ENCODE measurements around the gene LAMA2.

Gene LAMA2

GRCh38 chr6:129469070-129469662 lies 586.2 kb downstream of the LAMA2 start:
- no peak for TF ChIP-seq CTCF (IDR thresholded peaks at IDR 0.05; ENCODE audit: low read depth, low read length)
- H3K4me3 ChIP-seq (ENCODE audit: low read depth, low read length) = no peak overlapping the region
- in situ Hi-C loops (cut with HindIII; ENCODE audit: low sequenced_read_pairs) = no loop called here
- no peak for DNase-seq (ENCODE audit: low read depth, low spot score)

DNA sequence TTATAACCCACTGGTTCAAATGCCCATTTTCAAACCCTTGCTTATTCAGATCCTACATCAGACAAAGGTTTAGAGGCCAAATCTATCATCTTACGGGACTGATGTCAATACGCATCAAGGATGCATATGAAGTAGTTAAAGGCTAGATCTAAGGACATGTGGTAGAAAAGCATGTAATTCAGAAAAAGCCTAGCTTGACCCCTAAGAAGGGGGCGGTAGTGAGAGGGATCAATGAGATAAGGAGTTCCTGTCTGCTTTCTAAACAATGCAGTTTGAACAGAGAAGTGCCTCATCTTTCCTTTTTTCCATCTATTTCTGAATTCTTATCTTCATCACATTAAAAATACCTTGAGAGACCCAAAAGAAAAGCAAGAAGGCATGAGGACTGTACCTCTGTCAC lies 589.3 kb downstream of the LAMA2 start:
- DNase-seq (ENCODE audit: low read depth, low spot score) = no peak
- H3K4me3 ChIP-seq (ENCODE audit: low read depth, low read length) = no peak overlapping the region
- no peak for TF ChIP-seq CTCF (IDR thresholded peaks at IDR 0.05; ENCODE audit: low read depth, low read length)
- in situ Hi-C loops (cut with HindIII; ENCODE audit: low sequenced_read_pairs) = no loop called here

GRCh38 chr6:129473546-129473945 lies 590.6 kb downstream of the LAMA2 start:
- no peak for DNase-seq (ENCODE audit: low read depth, low spot score)
- TF ChIP-seq CTCF (IDR thresholded peaks at IDR 0.05; ENCODE audit: low read depth, low read length) = no peak
- in situ Hi-C loops (cut with HindIII; ENCODE audit: low sequenced_read_pairs) = no loop called here
- no peak overlapping the region for H3K4me3 ChIP-seq (ENCODE audit: low read depth, low read length)

DNA sequence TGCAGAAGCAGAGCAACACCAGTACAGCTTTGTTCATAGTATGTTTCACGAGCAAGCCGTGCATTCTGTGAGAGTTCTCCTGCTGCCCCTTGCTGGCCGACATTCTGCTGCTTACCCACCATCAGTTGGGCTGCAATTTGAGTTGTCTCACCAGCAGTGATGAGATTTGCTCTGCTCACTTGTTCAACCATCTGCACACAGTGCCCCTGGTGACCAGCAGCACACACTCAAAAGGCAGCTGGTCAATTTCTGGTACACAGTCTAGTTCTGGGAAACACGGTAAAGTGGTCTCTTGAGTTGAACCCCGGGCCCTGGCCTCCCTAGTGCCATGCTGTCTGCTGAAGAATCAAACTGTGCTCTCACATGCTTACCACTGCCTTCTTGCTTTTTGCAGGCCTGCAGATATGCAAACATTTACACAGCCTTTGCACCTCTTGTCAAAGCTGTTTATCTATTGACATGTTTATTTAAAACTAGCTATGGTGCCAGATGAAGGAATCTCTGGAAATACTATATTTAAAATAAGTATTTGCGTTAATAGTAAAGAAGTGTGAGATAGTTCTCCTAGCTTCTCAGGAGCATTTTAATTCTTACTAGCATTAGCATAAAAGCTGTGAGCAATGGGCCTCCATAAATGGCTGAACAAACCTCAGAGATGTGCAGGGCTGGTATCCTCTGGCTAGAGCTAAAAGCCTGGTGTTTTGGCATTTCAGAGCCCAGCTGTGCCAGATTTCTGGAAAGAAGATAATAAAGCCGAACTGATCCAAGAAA lies 592.7 kb downstream of the LAMA2 start:
- no peak for TF ChIP-seq CTCF (IDR thresholded peaks at IDR 0.05; ENCODE audit: low read depth, low read length)
- no peak overlapping the region for H3K4me3 ChIP-seq (ENCODE audit: low read depth, low read length)
- in situ Hi-C loops (cut with HindIII; ENCODE audit: low sequenced_read_pairs) = no loop called here
- no peak for DNase-seq (ENCODE audit: low read depth, low spot score)

GRCh38 chr6:129476248-129476564 lies 593.3 kb downstream of the LAMA2 start:
- TF ChIP-seq CTCF (IDR thresholded peaks at IDR 0.05; ENCODE audit: low read depth, low read length) = no peak
- DNase-seq (ENCODE audit: low read depth, low spot score) = no peak
- no peak overlapping the region for H3K4me3 ChIP-seq (ENCODE audit: low read depth, low read length)
- in situ Hi-C loops (cut with HindIII; ENCODE audit: low sequenced_read_pairs) = no loop called here

DNA sequence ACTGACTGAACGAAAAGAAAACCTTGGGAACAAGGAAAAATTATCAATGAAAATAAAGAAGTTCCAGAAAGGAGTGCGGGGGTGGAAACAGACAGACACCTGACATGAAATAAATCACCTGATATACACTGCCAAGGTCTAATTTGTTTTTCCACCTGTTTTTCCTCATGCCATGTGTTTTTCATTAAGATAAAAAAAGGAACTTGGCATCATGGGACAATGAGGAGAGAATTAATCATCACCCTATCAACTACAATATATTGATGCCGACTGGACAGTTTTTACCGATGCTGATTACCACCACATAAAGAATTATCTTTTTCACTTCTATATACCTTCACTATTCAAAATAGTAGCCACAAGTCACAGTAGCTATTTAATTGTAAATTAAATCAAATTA lies 593.9 kb downstream of the LAMA2 start:
- in situ Hi-C loops (cut with HindIII; ENCODE audit: low sequenced_read_pairs) = no loop called here
- no peak for DNase-seq (ENCODE audit: low read depth, low spot score)
- H3K4me3 ChIP-seq (ENCODE audit: low read depth, low read length) = no peak overlapping the region
- TF ChIP-seq CTCF (IDR thresholded peaks at IDR 0.05; ENCODE audit: low read depth, low read length) = no peak
